ENCODE measurements around the gene MMEL1. TPM values are rescaled to one million over a fixed set of nuclear protein-coding genes. Genes with fewer than 3 reads are reported as not detected.
A peak's percentile ranks its signal among the peaks of the same experiment; 100 is the strongest.

Gene MMEL1
- total and polyA plus RNA-seq, 2 of the 13 experiments (the other 11 are each of a cell fraction or from before 2014, with no cell fraction given), result 0.48 TPM; not detected in 1

DNA sequence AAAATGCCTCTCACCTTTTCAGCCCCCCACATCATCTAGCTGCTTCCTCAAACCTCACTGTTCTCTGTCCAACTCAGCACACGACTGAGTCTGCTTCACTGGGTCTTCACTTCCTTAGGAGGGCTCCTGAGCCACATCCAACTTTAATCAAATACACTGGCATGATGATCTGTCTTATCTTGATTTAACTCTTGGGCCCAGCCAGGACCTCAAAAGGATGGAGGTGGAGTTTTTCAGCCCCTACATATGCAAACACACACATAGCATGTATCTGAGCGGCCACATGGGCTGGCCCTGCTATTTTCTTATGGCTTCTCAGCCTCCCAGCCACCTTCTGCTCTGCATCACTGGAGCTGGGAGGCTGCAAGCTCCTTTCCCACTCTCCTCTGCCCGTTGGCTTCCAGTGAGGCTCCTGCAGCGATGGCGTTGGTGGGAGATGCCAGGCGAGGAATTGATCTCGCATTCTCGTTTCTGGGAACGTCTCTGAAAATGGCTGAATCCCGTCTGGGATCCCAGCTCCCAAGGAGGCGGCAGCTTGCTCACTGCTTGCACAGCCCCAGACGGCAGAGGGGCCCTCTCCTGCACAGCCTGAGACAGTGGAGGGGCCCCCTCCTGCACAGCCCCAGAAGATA lies 48.0 kb downstream of the MMEL1 start:
- Histone ChIP-seq H3K27me3 (ENCODE audit: control insufficient read depth in 1 of 2, insufficient read depth in 2 of 2, low read length in 2 of 2) (no peaks in the 10 kb centered on the region), H4K20me1 (ENCODE audit: insufficient read depth, low read length) (no peaks in the 10 kb centered on the region), H3K9me3 (ENCODE audit: low read length) (no peaks in the 10 kb centered on the region), H3K79me2 (ENCODE audit: insufficient read depth, low read length) (no peaks in the 10 kb centered on the region), H3K36me3 (replicated peaks in 1 of 2; ENCODE audit: control insufficient read depth in 1 of 2, insufficient read depth in 2 of 2, low read length in 2 of 2) (no peaks in the 10 kb centered on the region), H3K9ac (ENCODE audit: insufficient read depth, low read depth, low read length) (peak overlapping the region; percentile 87), H3K4me1 (ENCODE audit: insufficient read depth, low read length) (peaks cover 59% of the 10 kb centered on the region), H3K4me2 (ENCODE audit: low read depth, low read length) (peak overlapping the region; percentile 96), H2AFZ (ENCODE audit: low read length) (no peak overlapping the region), H3K4me3 (replicated peaks in 1 of 3; ENCODE audit: insufficient read depth in 1 of 3, low read depth in 2 of 3, low read length in 3 of 3) (peak overlapping the region; percentile 79 to 95 (median 90); a peak in 3 of 6 replicates), H3K27ac (ENCODE audit: extremely low read length, insufficient read depth, low read length) (peak overlapping the region; percentile 86)
- DNase-seq (ENCODE audit: low spot score) (no peak), ATAC-seq (no peak), FAIRE-seq (no peak)
- CTCF ChIA-PET (ENCODE audit: low intra/inter-chr PET ratio, low total read pairs), result no interaction called here
- WGBS (ENCODE audit: low lambda C conversion rate), result 87% methylated on average over 9 of the region's 12 CpGs
- in situ Hi-C loops (cut with HindIII; ENCODE audit: extremely low pct_ligation_motif_present, low pct_unique_long_range_greater_than_20kb), result no loop called here
- BruUV-seq (replicated peaks), result no TSS peak
- intact Hi-C loops (cut with micrococcal nuclease; ENCODE audit: unreplicated experiment), result loop anchor here (10.0 kb wide), 1 partner anchor 50 kb away; the partner anchor contains the start of gene MMEL1
- POLR2A ChIA-PET, result interaction anchor here (1.4 to 2.7 kb wide), 6 partner anchors 8 to 172 kb away, joined by 5 to 21 read pairs (median 14); partner anchors contain the start of genes MMEL1, PANK4, PEX10 and TNFRSF14
- TF ChIP-seq, protein P1, sequence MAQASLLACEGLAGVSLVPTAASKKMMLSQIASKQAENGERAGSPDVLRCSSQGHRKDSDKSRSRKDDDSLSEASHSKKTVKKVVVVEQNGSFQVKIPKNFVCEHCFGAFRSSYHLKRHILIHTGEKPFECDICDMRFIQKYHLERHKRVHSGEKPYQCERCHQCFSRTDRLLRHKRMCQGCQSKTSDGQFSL (CRISPR knock-in tag; IDR thresholded peaks at IDR 0.05), result 0 out of 2 replicates have a peak, but pooled peaks have one; percentile 16
- TF ChIP-seq RBM39 (IDR thresholded peaks at IDR 0.05; ENCODE audit: low read depth, low read length, poor library complexity, severe bottlenecking) (no peak), NCOA5 (CRISPR knock-in tag; IDR thresholded peaks at IDR 0.05) (0 out of 2 replicates have a peak, but pooled peaks have one; percentile 19), ZNF790 (CRISPR knock-in tag; IDR thresholded peaks at IDR 0.05; ENCODE audit: borderline replicate concordance) (no peak), RNF219 (CRISPR knock-in tag; IDR thresholded peaks at IDR 0.05) (no peak), JUNB (CRISPR knock-in tag; IDR thresholded peaks at IDR 0.05; ENCODE audit: borderline replicate concordance) (no peak)
- TF ChIP-seq, protein P2, sequence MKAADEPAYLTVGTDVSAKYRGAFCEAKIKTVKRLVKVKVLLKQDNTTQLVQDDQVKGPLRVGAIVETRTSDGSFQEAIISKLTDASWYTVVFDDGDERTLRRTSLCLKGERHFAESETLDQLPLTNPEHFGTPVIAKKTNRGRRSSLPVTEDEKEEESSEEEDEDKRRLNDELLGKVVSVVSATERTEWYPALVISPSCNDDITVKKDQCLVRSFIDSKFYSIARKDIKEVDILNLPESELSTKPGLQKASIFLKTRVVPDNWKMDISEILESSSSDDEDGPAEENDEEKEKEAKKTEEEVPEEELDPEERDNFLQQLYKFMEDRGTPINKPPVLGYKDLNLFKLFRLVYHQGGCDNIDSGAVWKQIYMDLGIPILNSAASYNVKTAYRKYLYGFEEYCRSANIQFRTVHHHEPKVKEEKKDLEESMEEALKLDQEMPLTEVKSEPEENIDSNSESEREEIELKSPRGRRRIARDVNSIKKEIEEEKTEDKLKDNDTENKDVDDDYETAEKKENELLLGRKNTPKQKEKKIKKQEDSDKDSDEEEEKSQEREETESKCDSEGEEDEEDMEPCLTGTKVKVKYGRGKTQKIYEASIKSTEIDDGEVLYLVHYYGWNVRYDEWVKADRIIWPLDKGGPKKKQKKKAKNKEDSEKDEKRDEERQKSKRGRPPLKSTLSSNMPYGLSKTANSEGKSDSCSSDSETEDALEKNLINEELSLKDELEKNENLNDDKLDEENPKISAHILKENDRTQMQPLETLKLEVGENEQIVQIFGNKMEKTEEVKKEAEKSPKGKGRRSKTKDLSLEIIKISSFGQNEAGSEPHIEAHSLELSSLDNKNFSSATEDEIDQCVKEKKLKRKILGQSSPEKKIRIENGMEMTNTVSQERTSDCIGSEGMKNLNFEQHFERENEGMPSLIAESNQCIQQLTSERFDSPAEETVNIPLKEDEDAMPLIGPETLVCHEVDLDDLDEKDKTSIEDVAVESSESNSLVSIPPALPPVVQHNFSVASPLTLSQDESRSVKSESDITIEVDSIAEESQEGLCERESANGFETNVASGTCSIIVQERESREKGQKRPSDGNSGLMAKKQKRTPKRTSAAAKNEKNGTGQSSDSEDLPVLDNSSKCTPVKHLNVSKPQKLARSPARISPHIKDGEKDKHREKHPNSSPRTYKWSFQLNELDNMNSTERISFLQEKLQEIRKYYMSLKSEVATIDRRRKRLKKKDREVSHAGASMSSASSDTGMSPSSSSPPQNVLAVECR (CRISPR knock-in tag; IDR thresholded peaks at IDR 0.05; ENCODE audit: borderline replicate concordance), result 0 out of 2 replicates have a peak, but pooled peaks have one; percentile 1

All from HepG2 (cell line).